GM23248 (cell line): ENCODE data around the gene ZNF267.
"Not testable (repeated sequence)": the region's sequence is repeated elsewhere in the genome, so short reads cannot be mapped to it uniquely, and the experiment has no call there.

Experiments
- EZH2 ChIP-seq: fragments of 200-600 bp; sonication (generic); IDR thresholded peaks from 2 replicates; pipeline ENCODE4 v1.6.1; 2018; ENCODE audit warnings: antibody characterized with exemption, mild to moderate bottlenecking; ENCODE audit not compliant: insufficient read depth, poor library complexity, severe bottlenecking
- EZH2phosphoT487 ChIP-seq: fragments of 200-600 bp; sonication (generic); IDR thresholded peaks from 2 replicates; pipeline ENCODE4 v1.6.1; 2018; ENCODE audit warnings: antibody characterized with exemption, moderate library complexity, mild to moderate bottlenecking, low read depth; ENCODE audit not compliant: insufficient read depth

DNA sequence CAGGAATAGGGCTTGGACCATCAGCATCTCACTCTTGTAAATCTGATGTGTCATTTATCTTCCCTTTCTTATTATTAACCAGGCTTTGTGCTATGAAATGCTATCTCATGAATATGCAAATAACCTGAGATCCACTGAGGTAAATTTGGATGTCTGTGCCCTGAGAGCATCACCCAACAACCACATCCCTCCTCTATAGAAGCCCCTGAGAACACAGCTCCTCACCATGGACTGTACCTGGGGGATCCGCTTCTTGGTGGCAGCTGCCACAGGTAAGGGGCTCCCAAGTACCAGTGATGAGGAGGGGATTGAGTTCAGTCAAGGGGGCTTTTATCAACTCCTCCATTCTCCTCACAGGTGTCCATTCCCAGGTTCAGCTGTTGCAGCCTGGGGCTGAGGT, 78.2 kb downstream of the ZNF267 start:
- not testable (repeated sequence) for TF ChIP-seq EZH2, EZH2phosphoT487
